Measurements from ENCODE around the gene FAM184A.

DNA sequence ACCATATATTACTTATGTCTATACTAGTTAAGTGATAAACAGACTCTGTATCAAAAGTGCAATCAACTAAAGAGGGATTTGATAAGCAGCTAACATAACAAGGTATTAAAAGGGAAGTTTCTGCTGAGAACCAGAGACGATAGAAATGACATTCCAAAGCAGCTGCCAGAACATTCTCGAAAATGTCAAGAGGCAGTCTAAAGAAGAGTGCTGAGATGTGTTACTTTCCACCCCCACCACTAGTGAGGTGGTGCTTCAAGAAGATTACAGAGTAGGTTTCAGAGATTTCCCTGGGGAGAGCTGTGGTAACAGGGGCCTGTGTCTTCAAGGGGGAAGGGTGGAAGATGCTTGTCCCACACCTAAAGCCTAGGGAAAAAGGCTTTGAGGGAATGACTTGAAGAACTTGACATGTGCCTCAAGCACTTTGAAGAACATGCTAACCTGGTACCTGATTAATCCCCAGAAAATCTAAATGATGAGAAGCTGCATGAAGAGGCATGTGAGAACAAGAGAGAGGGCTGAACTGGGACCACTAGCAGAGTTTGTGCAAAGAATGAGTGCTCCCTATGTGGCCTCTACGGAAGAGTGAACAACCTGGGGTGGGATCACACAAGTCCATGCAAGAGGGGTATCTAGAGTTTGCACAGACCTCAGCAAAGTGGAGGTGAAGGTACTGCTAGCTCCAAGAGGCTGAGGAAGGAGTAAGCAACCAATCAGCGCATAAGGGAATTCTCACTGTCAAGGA lies 5.0 kb downstream of the FAM184A start:
- TF ChIP-seq POLR2A (IDR thresholded peaks at IDR 0.05; ENCODE audit: low read depth, low read length) (no peak), TAF1 (IDR thresholded peaks at IDR 0.05; ENCODE audit: borderline replicate concordance, low read depth, low read length) (no peak)

Measured in GM12892 (cell line).